ENCODE data around the gene KCNK7.

Gene KCNK7

GRCh38 chr11:65611028-65611757, 15.6 kb upstream of the KCNK7 start:
- no peak for DNase-seq (ENCODE audit: low read depth, low spot score)

GRCh38 chr11:65610404-65610803, 14.8 kb upstream of the KCNK7 start:
- no peak for DNase-seq (ENCODE audit: low read depth, low spot score)

DNA sequence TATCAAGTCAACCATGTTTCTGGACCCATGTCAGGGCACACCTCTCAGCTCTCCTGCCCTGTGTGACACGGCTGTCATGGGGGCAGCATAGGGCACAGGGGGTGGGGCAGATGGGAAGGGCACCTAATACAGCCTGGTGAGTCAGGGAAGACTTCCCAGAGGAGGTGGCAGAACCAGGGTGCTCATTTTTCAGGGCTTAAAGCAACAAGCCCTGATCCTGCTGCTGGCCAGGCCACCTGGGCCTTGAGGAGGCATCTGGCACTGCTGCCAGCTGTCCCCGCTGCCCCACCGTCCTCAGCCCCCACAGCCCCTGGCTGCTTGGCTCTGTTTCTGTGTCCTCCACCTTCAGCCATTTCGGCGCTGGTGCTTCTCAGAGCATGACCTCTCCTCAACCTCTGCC, 14.1 kb upstream of the KCNK7 start:
- DNase-seq (ENCODE audit: low read depth, low spot score) = no peak

- no peak for DNase-seq (ENCODE audit: low read depth, low spot score)
Observed at GRCh38 chr11:65609229-65609628, 13.6 kb upstream of the KCNK7 start.

- no peak for DNase-seq (ENCODE audit: low read depth, low spot score)
Observed at GRCh38 chr11:65607614-65608426, 12.2 kb upstream of the KCNK7 start.

DNA sequence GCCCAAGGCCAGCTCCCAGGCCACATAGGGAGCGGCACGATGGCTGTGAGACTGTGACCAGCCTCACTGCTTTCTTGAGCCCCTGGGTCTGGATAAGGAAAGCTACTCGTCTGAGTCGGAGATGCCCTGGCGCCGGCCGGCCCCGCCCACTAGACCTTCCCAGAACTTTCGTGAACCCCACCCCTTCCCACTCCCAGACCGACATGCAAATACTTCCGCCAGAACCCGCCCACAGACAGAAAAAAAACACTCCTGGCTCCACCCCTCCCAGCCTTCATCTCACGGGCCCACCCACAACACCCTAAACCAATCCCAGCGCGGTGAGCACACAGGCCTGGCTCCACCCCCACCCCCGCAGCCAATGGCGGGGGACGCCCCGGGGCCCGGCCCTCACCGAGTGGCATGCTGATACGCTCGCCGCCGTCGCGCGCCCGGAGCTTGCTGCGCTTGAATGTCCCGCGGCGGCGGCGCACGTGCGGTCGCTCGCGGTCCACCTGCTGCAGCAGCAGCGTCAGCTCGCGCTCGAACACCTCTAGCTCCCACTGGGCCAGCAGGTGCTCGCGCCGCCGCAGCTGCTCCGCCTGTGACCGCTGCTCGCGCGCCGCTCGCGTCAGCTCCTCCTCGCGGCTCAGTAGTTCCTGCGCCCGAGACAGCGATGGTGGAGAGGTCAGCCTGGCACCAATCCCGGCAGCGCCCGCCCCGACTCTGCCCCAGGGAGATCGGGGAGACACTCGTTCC, 11.4 kb upstream of the KCNK7 start:
- DNase-seq (ENCODE audit: low read depth, low spot score) = peak; percentile 92

DNA sequence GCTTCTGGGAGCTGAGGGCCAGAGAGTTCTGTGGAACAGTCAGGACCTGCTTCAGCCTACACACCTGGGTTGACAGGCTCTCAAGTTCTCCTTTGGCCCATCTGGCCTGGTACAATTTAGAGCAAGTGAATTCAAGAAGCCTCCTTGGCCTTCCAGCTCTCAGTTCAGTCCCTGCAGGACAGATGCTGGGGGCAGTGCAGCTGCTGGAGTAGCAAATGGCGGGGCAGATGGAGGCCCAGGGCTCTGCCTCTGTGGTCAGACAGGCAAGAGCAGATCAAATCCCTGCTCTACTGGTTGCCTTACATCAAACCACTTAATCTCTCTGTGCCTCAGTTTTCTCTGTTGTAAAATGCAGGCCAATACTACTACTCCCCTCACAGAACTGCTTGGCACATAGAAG, 8.7 kb upstream of the KCNK7 start:
- no peak for DNase-seq (ENCODE audit: low read depth, low spot score)

GRCh38 chr11:65599955-65600246, 4.3 kb upstream of the KCNK7 start:
- DNase-seq (ENCODE audit: low read depth, low spot score) = no peak

DNA sequence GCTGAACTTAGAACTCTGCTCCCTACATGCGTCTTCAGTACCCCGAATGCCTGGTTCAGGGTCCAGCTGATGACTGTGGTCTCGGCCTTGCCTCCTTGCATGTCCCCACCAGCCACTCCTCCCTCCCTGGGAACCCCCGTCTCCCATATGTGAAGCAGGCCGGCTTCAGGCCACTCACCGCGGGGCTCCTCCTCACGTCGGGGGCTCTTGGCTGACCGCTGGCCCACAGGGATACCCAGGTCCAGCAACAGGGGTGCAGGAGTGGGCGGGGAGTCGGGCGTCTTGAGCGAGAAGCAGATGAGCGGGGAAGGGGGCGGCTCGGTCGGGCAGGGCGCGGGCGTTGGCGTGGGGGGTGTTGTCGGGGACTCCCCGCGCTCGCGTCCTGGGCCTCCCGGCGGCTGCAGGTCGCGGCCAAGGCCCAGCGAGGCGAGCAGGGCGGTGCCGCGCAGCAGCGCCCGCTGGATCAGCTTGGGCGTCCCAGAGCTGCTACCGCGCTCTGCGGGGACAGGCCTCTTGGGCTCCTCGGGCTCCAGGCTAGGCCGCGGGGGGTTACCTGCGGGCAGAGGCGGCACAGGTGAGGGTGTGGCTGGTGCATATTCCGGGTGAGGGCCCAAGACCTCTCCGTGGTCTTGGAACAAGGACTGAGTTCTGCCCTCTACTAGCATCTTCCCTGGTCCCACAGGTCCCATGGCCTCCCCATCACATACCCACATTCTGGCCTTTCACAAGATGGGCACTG, 3.8 kb upstream of the KCNK7 start:
- DNase-seq (ENCODE audit: low read depth, low spot score) = no peak

DNA sequence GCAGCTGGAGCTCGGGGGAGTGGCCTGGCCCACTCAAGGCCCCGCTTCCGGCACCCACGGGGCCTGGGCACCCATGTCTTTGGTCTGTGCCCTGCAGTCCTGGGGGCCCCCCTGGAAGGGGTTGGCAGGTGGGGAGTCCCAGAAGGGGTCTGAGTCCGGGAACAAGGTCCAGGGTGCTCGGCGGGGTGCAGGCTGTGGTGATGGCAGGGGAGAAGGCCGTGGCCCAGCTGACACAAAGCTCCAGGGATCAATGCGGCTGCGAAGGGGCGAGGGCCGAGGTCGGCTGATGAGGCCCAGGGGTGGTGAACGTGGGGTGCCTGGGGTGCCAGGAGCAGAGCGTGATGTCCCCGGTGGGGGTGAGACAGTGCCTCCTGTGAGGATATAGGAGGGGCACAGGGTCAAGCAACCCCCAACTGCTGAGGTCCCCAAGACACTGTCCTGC, 2.7 kb upstream of the KCNK7 start:
- no peak for DNase-seq (ENCODE audit: low read depth, low spot score)

- no peak for DNase-seq (ENCODE audit: low read depth, low spot score)
Observed at GRCh38 chr11:65596520-65596919, 920 bp upstream of the KCNK7 start.

DNA sequence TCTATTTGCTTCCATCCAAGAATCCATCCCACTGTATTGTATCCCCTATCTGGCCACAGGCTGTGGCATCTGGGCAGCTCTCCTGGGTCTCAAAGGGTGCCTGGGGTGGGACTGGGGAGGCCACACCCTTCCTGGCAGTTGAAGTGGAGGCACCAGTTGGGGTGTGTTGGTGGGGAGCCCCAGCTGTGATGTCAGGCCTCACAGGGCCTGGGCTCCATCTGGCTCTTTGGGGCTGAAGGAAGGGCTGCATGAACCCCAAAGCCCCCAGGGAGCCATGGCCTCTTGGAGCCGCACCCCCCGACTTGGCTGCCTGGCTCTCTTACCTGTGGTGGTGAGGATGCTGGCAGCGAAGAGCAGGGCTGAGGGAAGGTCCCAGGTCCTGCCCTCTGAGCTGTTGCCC, 469 bp downstream of the KCNK7 start:
- DNase-seq (ENCODE audit: low read depth, low spot score) = no peak

DNA sequence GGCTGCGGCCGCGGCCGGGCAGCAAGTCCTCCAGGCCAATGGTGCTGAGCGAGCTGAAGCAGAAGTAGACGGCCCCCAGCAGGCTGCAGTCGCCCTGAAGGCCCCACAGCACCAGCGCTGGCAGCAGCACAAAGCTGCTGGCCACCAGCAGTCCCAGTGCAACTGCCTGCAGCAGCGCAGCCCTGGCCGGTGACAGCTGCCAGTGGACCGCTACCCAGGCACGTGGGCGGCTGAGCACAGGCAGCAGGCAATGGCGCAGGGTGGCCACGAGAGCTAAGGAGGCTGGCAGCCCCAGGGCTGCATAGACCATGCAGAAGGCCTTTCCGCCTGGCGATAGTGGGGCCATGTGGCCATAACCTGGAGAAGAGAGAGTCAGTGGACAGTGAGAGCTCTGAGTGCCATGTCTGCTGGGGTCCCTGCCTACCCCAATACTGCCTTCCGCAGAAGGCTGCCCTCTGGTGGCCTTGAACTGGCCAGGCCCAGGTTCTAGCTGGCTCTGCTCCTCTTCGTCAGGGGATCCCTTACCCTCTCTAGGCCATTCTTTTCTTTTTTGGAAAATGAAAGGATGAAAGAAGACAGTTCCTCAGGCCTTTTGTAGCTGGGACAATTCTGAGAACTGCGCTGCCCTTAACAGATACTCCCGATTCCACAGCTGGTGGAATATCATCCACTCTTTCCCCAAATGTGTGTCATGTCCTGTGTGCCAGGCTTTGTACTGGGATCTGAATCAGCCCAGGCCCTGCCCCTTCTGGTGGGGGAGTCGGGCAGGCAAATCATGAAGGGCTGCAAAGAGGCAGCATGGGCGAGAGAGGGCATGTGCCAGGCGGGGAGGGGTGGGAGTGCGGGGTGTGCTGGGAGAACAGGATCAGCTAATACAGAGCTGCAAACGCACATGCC, 1.8 kb downstream of the KCNK7 start:
- no peak for DNase-seq (ENCODE audit: low read depth, low spot score)

- no peak for DNase-seq (ENCODE audit: low read depth, low spot score)
Observed at GRCh38 chr11:65592858-65593517, 2.6 kb downstream of the KCNK7 start.

DNA sequence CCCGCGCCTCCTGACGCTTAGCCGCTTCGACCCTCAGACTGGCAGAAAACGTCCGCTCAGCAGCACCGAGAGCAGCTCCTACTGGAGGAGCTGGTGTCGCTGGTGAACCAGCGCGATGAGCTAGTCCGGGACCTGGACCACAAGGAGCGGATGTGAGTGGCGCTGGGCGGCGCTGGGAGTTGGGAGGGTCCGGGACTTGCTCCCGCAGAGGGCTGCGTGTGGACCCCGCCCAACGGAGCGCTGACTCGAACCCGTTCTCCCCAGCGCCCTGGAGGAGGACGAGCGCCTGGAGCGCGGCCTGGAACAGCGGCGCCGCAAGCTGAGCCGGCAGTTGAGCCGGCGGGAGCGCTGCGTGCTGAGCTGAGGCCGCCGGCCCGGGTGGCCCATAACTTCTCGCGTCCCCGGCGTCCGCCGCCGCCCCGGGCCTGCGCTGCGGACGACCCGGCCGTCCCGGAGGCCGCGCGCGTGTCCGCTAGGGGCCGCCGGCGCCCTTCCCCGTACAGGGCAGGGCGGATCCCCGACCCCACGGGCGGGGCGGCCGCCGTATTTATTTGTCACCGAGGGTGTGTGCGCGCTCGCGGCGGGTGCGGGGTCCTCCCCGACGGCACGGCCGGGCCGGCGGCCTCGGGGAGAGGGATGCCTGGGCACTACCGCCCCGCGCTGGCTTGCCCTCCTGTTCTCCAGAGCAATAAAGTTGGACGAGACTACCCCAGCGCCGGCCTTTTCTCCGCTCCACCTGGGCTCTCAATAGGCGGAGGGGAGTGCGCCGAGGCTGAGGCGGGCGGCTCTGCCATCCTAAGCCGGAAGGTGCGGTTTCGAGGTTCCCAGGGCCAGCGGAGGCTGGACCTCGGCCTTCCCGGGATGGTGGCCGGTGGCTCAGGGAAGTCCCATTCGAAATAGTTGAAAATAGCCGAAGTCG, 3.4 kb downstream of the KCNK7 start:
- DNase-seq (ENCODE audit: low read depth, low spot score) = no peak

GRCh38 chr11:65590240-65590738, 5.3 kb downstream of the KCNK7 start:
- no peak for DNase-seq (ENCODE audit: low read depth, low spot score)

- DNase-seq (ENCODE audit: low read depth, low spot score) = no peak
Observed at GRCh38 chr11:65589444-65590239, 6.0 kb downstream of the KCNK7 start.
